Lung (tissue), 12 donors: ENCODE results near the gene TRPM4. TPM values are rescaled to one million over a fixed set of nuclear protein-coding genes. Genes with fewer than 3 reads are reported as not detected.

Experiments
- ATAC-seq: fragments of 200-7000 bp; cut with Tn5 transposase; one replicate; pipeline ENCODE4 v1.9.1; 2020; ENCODE audit warnings: moderate number of reproducible peaks; ENCODE audit not compliant: insufficient read depth, low FRiP score
- DNase-seq, 3 donors: peaks; one replicate each; pipeline ENCODE4 v3.0.0-alpha.2; 2013 to 2017
- H3K27ac ChIP-seq, 2 donors: one replicate each; pipeline ENCODE4 v1.5.1; 2013; ENCODE audit warnings: mild to moderate bottlenecking in 2 of 2, moderate library complexity in 2 of 2, control low read depth in 1 of 2, inconsistent platforms in 1 of 2, low read depth in 1 of 2, low read length in 1 of 2
- H3K27me3 ChIP-seq, 3 donors: one replicate each; pipeline ENCODE4 v1.5.1; 2013; ENCODE audit warnings: low read length in 2 of 3; ENCODE audit not compliant: control insufficient read depth in 3 of 3, insufficient read depth in 3 of 3
- H3K36me3 ChIP-seq, 4 donors: one replicate each; pipeline ENCODE4 v1.5.1; 2013; ENCODE audit warnings: low read length in 4 of 4, mild to moderate bottlenecking in 1 of 4, moderate library complexity in 1 of 4; ENCODE audit not compliant: control insufficient read depth in 4 of 4, insufficient read depth in 4 of 4
- H3K4me1 ChIP-seq, 5 donors: one replicate each; pipeline ENCODE4 v1.5.1; 2013; ENCODE audit warnings: low read length in 5 of 5, mild to moderate bottlenecking in 2 of 5, moderate library complexity in 1 of 5; ENCODE audit not compliant: control insufficient read depth in 5 of 5, insufficient read depth in 5 of 5
- H3K4me3 ChIP-seq: one replicate; pipeline ENCODE4 v1.5.1; 2013; ENCODE audit warnings: mild to moderate bottlenecking, control low read depth, moderate library complexity
- H3K9ac ChIP-seq, 2 donors: one replicate each; pipeline ENCODE4 v1.5.1; 2013; ENCODE audit warnings: low read length in 2 of 2, control low read depth in 1 of 2; ENCODE audit not compliant: insufficient read depth in 1 of 2
- H3K9me3 ChIP-seq, 4 donors: one replicate each; pipeline ENCODE4 v1.5.1; 2013; ENCODE audit warnings: low read length in 3 of 4, mild to moderate bottlenecking in 1 of 4, moderate library complexity in 1 of 4; ENCODE audit not compliant: control insufficient read depth in 4 of 4, insufficient read depth in 3 of 4
- WGBS, 2 donors: extraction: QIAGEN DNeasy Blood & Tissue Kit; methylation state at CpG; one replicate each; pipeline ENCODE4 v1.1.7; 2013; 5-methylcytosine and 5-hydroxymethylcytosine counted together
- polyA plus RNA-seq, 2 donors: library from polyadenylated mRNA; stranded (reverse); fragments of 200-250 nt; gene quantifications; one replicate each; pipeline ENCODE4 v1.2.1, GENCODE V29; 2013
- total RNA-seq, 2 donors: library from RNA; depleted of rRNA in 1 of 2; stranded (reverse); fragments of >200 nt in 1 of 2; gene quantifications; one replicate each; pipeline ENCODE4 v1.2.1, GENCODE V29; 2014 to 2021
- TF ChIP-seq, protein P1 (sequence below): IDR thresholded peaks from 2 replicates; pipeline ENCODE4 v1.5.1; 2012; ENCODE audit warnings: mild to moderate bottlenecking; ENCODE audit errors: control extremely low read depth, extremely low read depth
- donor health status: control.
- donor health status: control.
- donor health status: Bipolar disorder and iron deficiency.
- donor health status: healthy.
- donor health status: DM: yes; HTN: yes; CAD: no.

Gene TRPM4
- total and polyA plus RNA-seq, 4 donors, result 15.6 to 70.1 (median 22.4) TPM

DNA sequence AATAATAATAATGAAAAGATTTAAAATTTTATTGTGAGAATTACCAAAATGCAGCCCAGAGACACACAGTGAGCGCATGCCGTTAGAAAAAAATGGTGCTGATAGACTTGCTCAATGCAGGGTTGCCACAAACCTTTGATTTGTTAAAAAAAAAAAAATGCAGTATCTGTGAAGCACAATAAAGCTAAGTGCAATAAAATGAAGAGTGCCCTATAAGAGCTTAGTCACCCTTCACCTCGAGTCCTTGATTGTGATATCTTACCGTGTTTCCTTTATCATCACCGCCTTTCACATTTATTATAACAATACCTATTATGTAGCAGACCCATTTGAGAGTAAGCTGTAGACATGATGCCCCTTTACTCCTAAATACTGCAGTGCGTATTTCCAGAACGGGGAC lies 84.2 kb downstream of the TRPM4 start:
- Histone ChIP-seq H3K4me3 (no peak overlapping the region), H3K4me1 (no peaks in the 10 kb centered on the region), H3K9me3 (no peaks in the 10 kb centered on the region), H3K36me3 (no peaks in the 10 kb centered on the region), H3K27me3 (no peaks in the 10 kb centered on the region), H3K27ac (no peak overlapping the region), H3K9ac (no peak overlapping the region)
- TF ChIP-seq, protein P1, sequence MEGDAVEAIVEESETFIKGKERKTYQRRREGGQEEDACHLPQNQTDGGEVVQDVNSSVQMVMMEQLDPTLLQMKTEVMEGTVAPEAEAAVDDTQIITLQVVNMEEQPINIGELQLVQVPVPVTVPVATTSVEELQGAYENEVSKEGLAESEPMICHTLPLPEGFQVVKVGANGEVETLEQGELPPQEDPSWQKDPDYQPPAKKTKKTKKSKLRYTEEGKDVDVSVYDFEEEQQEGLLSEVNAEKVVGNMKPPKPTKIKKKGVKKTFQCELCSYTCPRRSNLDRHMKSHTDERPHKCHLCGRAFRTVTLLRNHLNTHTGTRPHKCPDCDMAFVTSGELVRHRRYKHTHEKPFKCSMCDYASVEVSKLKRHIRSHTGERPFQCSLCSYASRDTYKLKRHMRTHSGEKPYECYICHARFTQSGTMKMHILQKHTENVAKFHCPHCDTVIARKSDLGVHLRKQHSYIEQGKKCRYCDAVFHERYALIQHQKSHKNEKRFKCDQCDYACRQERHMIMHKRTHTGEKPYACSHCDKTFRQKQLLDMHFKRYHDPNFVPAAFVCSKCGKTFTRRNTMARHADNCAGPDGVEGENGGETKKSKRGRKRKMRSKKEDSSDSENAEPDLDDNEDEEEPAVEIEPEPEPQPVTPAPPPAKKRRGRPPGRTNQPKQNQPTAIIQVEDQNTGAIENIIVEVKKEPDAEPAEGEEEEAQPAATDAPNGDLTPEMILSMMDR, result no peak
- ATAC-seq, result no peak
- DNase-seq, result no peak
- WGBS, 2 donors, result 89 to 90% methylated on average over 7 of the region's 7 CpGs

DNA sequence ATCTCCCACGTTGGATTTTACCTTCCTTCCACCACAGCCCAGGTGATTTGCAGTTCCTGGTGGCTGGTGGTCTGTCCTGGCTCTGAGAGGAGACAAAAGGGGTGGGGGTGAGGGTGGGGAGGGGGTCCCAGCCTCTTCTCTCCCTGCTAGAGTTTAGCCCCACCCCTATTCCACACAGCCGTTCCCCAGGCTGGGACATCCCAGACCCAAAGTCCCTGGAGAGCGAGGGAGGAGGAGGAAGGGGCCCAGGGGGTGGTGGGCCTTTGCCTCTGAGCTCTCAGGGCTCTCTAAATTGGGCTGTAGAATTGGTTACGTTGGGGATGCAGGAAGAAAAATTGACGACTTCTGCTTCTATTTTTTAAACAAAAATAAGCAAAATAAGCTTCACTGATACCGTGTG lies 85.5 kb downstream of the TRPM4 start:
- no peak overlapping the region for H3K9ac ChIP-seq
- no peaks in the 10 kb centered on the region for H3K4me1 ChIP-seq
- TF ChIP-seq, protein P1, result no peak
- no peaks in the 10 kb centered on the region for H3K36me3 ChIP-seq
- DNase-seq (no peak), ATAC-seq (no peak)
- no peaks in the 10 kb centered on the region for H3K9me3 ChIP-seq
- H3K27ac ChIP-seq, result no peak overlapping the region
- no peak overlapping the region for H3K4me3 ChIP-seq
- WGBS, 2 donors, result 47 to 58% methylated on average over 6 of the region's 6 CpGs
- no peaks in the 10 kb centered on the region for H3K27me3 ChIP-seq

DNA sequence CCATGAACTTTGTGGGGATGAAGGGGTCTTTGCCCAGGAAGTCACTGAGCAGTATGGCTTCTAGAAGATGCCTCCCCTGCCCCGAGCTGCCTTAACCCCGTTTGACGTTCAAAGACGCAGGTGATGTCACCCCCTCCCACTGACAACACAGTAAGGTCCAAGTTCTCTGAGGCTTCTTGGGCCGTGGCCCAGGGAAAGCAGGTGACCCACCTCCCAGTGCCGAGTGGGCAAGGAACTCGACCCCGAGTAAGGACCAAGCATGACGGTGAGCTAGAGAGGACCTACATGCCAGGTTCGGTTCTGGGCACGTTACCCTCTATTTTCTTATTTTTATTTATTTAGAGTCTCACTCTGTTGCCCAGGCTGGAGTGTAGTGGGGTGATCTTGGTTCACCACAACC lies 86.1 kb downstream of the TRPM4 start:
- no peak overlapping the region for H3K27ac ChIP-seq
- no peaks in the 10 kb centered on the region for H3K4me1 ChIP-seq
- no peak for DNase-seq
- ATAC-seq, result no peak
- no peak overlapping the region for H3K4me3 ChIP-seq
- H3K36me3 ChIP-seq, result no peaks in the 10 kb centered on the region
- H3K9ac ChIP-seq, result no peak overlapping the region
- WGBS, 2 donors, result 84 to 91% methylated on average over 11 of the region's 11 CpGs
- no peaks in the 10 kb centered on the region for H3K27me3 ChIP-seq
- no peaks in the 10 kb centered on the region for H3K9me3 ChIP-seq
- TF ChIP-seq, protein P1, result no peak

DNA sequence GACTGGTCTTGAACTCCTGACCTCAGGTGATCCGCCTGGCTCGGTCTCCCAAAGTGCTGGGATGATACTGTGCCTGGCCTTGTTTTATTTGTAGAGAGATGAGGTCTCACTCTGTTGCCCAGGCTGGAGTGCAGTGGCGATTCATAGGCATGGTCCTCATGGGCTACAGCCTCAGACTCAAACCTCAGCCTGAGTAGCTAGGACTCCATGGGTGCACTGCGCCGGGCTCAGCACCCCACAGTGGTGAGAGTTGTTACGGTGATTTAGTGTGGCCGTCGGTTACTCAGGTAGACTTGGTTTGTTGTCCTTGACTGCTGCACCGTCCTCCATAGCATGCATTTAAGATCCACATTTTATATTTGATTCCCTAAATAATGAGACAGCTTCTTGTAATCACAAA lies 86.7 kb downstream of the TRPM4 start:
- no peak overlapping the region for H3K9ac ChIP-seq
- no peaks in the 10 kb centered on the region for H3K4me1 ChIP-seq
- H3K36me3 ChIP-seq, result no peaks in the 10 kb centered on the region
- ATAC-seq (no peak), DNase-seq (no peak)
- no peaks in the 10 kb centered on the region for H3K27me3 ChIP-seq
- H3K27ac ChIP-seq, result no peak overlapping the region
- WGBS, 2 donors, result 93 to 100% methylated on average over 9 of the region's 9 CpGs
- TF ChIP-seq, protein P1, result no peak
- H3K9me3 ChIP-seq, result no peaks in the 10 kb centered on the region
- no peak overlapping the region for H3K4me3 ChIP-seq
